Astrocyte (in vitro differentiated cells and primary cell): ENCODE data around the gene ESX1. TPM values are rescaled to one million over a fixed set of nuclear protein-coding genes. Genes with fewer than 3 reads are reported as not detected.
A peak's percentile ranks its signal among the peaks of the same experiment; 100 is the strongest.

Experiments
- DNase-seq: peaks from one replicate; pipeline ENCODE4 v3.0.0-alpha.2; 2010; ENCODE audit warnings: low read depth
- FAIRE-seq: peaks from 2 replicates; lab custom pipeline; 2011; peaks lifted over from hg19 to GRCh38; lab: Jason Lieb, UNC
- H2AFZ ChIP-seq: 2 replicates; pipeline ENCODE4 v1.6.0; 2012; ENCODE audit warnings: low read depth, low read length, inconsistent platforms
- H3K27ac ChIP-seq: 2 replicates; pipeline ENCODE4 v1.5.1; 2011; ENCODE audit warnings: low read depth, low read length, inconsistent platforms
- H3K27me3 ChIP-seq: 2 replicates; pipeline ENCODE4 v1.6.0; 2011; ENCODE audit warnings: low read length, inconsistent platforms; ENCODE audit not compliant: insufficient read depth
- H3K36me3 ChIP-seq: 2 replicates; pipeline ENCODE4 v1.5.1; 2011; ENCODE audit warnings: low read length, inconsistent platforms; ENCODE audit not compliant: insufficient read depth
- H3K4me1 ChIP-seq: 2 replicates; pipeline ENCODE4 v1.5.1; 2011; ENCODE audit warnings: low read length, inconsistent platforms; ENCODE audit not compliant: insufficient read depth
- H3K4me2 ChIP-seq: 2 replicates; pipeline ENCODE4 v1.6.0; 2012; ENCODE audit warnings: low read length, inconsistent platforms
- H3K4me3 ChIP-seq: 2 replicates; pipeline ENCODE4 v1.5.1; 2011; ENCODE audit warnings: low read depth, mild to moderate bottlenecking, low read length, inconsistent platforms; ENCODE audit not compliant: insufficient read depth
- H3K79me2 ChIP-seq: 2 replicates; pipeline ENCODE4 v1.6.0; 2012; ENCODE audit warnings: mild to moderate bottlenecking, low read length, inconsistent platforms; ENCODE audit not compliant: insufficient read depth
- H3K9ac ChIP-seq: 2 replicates; pipeline ENCODE4 v1.6.0; 2012; ENCODE audit warnings: mild to moderate bottlenecking, low read length, inconsistent platforms
- H3K9me3 ChIP-seq: 2 replicates; pipeline ENCODE4 v1.5.1; 2012; ENCODE audit warnings: low read depth, mild to moderate bottlenecking, low read length, inconsistent platforms; ENCODE audit not compliant: insufficient read depth
- H4K20me1 ChIP-seq: 2 replicates; pipeline ENCODE4 v1.6.0; 2012; ENCODE audit warnings: low read length, inconsistent platforms; ENCODE audit not compliant: insufficient read depth
- H3K27ac Mint-ChIP-seq: one replicate; pipeline ENCODE4 v1.8.0; 2021; ENCODE audit warnings: mild to moderate bottlenecking, mixed read lengths; ENCODE audit not compliant: unreplicated experiment
- H3K27me3 Mint-ChIP-seq: one replicate; pipeline ENCODE4 v1.8.0; 2021; ENCODE audit warnings: low read depth, mixed read lengths; ENCODE audit not compliant: unreplicated experiment
- H3K36me3 Mint-ChIP-seq: one replicate; pipeline ENCODE4 v1.8.0; 2021; ENCODE audit warnings: low read depth, mixed read lengths; ENCODE audit not compliant: unreplicated experiment
- H3K4me1 Mint-ChIP-seq: one replicate; pipeline ENCODE4 v1.8.0; 2021; ENCODE audit warnings: low read depth, mixed read lengths; ENCODE audit not compliant: unreplicated experiment
- H3K4me3 Mint-ChIP-seq: one replicate; pipeline ENCODE4 v1.8.0; 2021; ENCODE audit warnings: mild to moderate bottlenecking, moderate library complexity, mixed read lengths; ENCODE audit not compliant: unreplicated experiment
- H3K9me3 Mint-ChIP-seq: one replicate; pipeline ENCODE4 v1.8.0; 2021; ENCODE audit warnings: mild to moderate bottlenecking, mixed read lengths; ENCODE audit not compliant: unreplicated experiment
- CTCF ChIP-seq: IDR thresholded peaks from 2 replicates; pipeline ENCODE4 v1.5.1; 2011; ENCODE audit warnings: low read depth, mild to moderate bottlenecking, inconsistent platforms, low read length, moderate library complexity; ENCODE audit not compliant: insufficient read depth
- EZH2 ChIP-seq: IDR thresholded peaks from 2 replicates; pipeline ENCODE4 v1.6.1; 2012; ENCODE audit warnings: mild to moderate bottlenecking, low read length, inconsistent platforms; ENCODE audit not compliant: insufficient read depth
- total RNA-seq: library from RNA; stranded (reverse); gene quantifications from 2 replicates; pipeline ENCODE4 v1.2.1, GENCODE V29; 2021

Gene ESX1
- total RNA-seq, 1 donor from 2014 or later: 0.48 TPM

DNA sequence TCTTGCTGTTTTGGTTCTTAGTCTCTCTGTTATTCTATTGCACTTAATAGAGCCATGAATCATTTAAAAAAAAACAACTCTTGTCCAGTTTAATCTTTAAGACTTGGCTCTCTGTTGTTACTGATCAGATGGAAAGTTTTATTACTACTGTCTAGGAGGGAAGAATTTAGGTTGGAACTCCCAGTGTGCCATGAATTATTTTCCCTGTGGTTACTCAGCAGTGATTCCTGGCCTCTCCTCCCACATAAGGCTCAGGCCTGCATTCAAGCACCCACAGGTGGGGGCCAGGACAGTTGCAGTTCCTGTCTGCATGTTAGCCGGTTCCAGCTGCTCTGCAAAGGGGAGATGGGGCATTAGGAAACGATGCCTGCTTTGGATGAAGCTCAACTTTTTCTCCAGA lies 29.8 kb upstream of the ESX1 start:
- no peak overlapping the region for H3K27ac Mint-ChIP-seq
- peaks cover 14% of the 10 kb centered on the region for H3K4me1 Mint-ChIP-seq
- no peaks in the 10 kb centered on the region for H3K36me3 Mint-ChIP-seq

GRCh38 chrX:104282166-104282725 lies 27.5 kb upstream of the ESX1 start:
- TF ChIP-seq CTCF (no peak), EZH2 (no peak)
- Mint-ChIP-seq H3K9me3 (peaks cover 4% of the 10 kb centered on the region), H3K4me1 (peaks cover 5% of the 10 kb centered on the region), H3K36me3 (no peaks in the 10 kb centered on the region), H3K27ac (no peak overlapping the region), H3K27me3 (no peaks in the 10 kb centered on the region), H3K4me3 (no peak overlapping the region)
- no peak for DNase-seq
- no peaks in the 10 kb centered on the region for H4K20me1 ChIP-seq
- H3K79me2 ChIP-seq: no peaks in the 10 kb centered on the region
- FAIRE-seq: peak; percentile 17
- no peak overlapping the region for H3K27ac ChIP-seq
- H3K4me3 ChIP-seq: no peak overlapping the region
- no peaks in the 10 kb centered on the region for H3K9me3 ChIP-seq
- H2AFZ ChIP-seq: no peak overlapping the region
- H3K27me3 ChIP-seq: no peaks in the 10 kb centered on the region
- H3K4me1 ChIP-seq: no peaks in the 10 kb centered on the region
- H3K9ac ChIP-seq: no peak overlapping the region
- H3K4me2 ChIP-seq: no peak overlapping the region
- H3K36me3 ChIP-seq: no peaks in the 10 kb centered on the region

More for the DNA sequence above, 29.8 kb upstream of the ESX1 start:
- Histone ChIP-seq H4K20me1 (no peaks in the 10 kb centered on the region), H3K36me3 (no peaks in the 10 kb centered on the region), H3K4me2 (no peak overlapping the region), H3K27ac (no peak overlapping the region), H3K27me3 (no peaks in the 10 kb centered on the region), H2AFZ (no peak overlapping the region), H3K4me1 (no peaks in the 10 kb centered on the region), H3K9me3 (no peaks in the 10 kb centered on the region), H3K9ac (no peak overlapping the region), H3K79me2 (no peaks in the 10 kb centered on the region), H3K4me3 (no peak overlapping the region)
- H3K27me3 Mint-ChIP-seq: no peaks in the 10 kb centered on the region
- H3K9me3 Mint-ChIP-seq: no peaks in the 10 kb centered on the region
- DNase-seq (peak; percentile 69), FAIRE-seq (peak; percentile 71)
- no peak for TF ChIP-seq CTCF
- TF ChIP-seq EZH2: no peak
- H3K4me3 Mint-ChIP-seq: no peak overlapping the region

DNA sequence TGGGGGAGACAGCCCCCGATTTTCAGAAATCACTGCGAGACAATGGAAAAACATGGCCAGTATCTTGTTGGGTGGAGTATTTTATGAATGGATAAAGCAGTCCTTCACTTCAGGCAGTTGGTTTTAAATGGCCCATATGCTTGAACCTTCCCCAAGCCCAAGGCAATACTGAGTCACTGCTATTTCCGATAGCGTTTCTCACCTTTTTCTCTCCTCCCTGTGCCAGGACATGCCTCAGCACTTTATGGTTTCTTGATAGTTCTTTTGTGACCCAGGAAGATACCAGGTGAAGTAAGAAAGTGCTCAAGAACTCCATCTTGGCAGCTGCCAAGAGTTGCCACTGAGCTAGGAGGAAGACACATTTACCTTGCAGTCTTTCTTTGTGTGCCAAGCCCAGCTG lies 26.8 kb upstream of the ESX1 start:
- Mint-ChIP-seq H3K27me3 (no peaks in the 10 kb centered on the region), H3K36me3 (no peaks in the 10 kb centered on the region), H3K9me3 (peaks cover 4% of the 10 kb centered on the region), H3K4me1 (peaks cover 5% of the 10 kb centered on the region), H3K27ac (no peak overlapping the region), H3K4me3 (no peak overlapping the region)
- no peak overlapping the region for H3K9ac ChIP-seq
- H3K36me3 ChIP-seq: no peaks in the 10 kb centered on the region
- H3K4me1 ChIP-seq: no peaks in the 10 kb centered on the region
- TF ChIP-seq CTCF: no peak
- TF ChIP-seq EZH2: no peak
- H3K79me2 ChIP-seq: no peaks in the 10 kb centered on the region
- no peak overlapping the region for H3K4me3 ChIP-seq
- DNase-seq (no peak), FAIRE-seq (no peak)
- no peak overlapping the region for H3K4me2 ChIP-seq
- no peaks in the 10 kb centered on the region for H3K27me3 ChIP-seq
- no peak overlapping the region for H3K27ac ChIP-seq
- H4K20me1 ChIP-seq: no peaks in the 10 kb centered on the region
- no peaks in the 10 kb centered on the region for H3K9me3 ChIP-seq
- H2AFZ ChIP-seq: no peak overlapping the region
